NCI-H460 (cell line): ENCODE data around the gene ARHGAP26. TPM values are rescaled to one million over a fixed set of nuclear protein-coding genes. Genes with fewer than 3 reads are reported as not detected.
"Not testable (repeated sequence)": the region's sequence is repeated elsewhere in the genome, so short reads cannot be mapped to it uniquely, and the experiment has no call there.

ENCODE experiments used
- DNase-seq: peaks from one replicate; pipeline ENCODE4 v3.0.0-alpha.2; 2016; ENCODE audit warnings: low read depth; ENCODE audit errors: extremely low read depth
- total RNA-seq: library from RNA; depleted of rRNA; stranded (reverse); fragments of >200 nt; shearing (Covaris generic); gene quantifications from 2 replicates; pipeline ENCODE4 v1.2.3, GENCODE V29; 2014

ARHGAP26 gene
- total RNA-seq, 1 experiment from 2014 or later = 3.9 TPM

GRCh38 chr5:142922223-142922952 lies 152.2 kb downstream of the ARHGAP26 start:
- DNase-seq = peak; percentile 38

GRCh38 chr5:142924135-142924883 lies 154.1 kb downstream of the ARHGAP26 start:
- peak; percentile 11 for DNase-seq

GRCh38 chr5:142925795-142926194 lies 155.6 kb downstream of the ARHGAP26 start:
- no peak for DNase-seq

- DNase-seq = no peak
Observed at GRCh38 chr5:142926549-142926948, 156.4 kb downstream of the ARHGAP26 start.

- not testable (repeated sequence) for DNase-seq
Observed at GRCh38 chr5:142928999-142929398, 158.8 kb downstream of the ARHGAP26 start.

- no peak for DNase-seq
Observed at GRCh38 chr5:142929587-142929986, 159.4 kb downstream of the ARHGAP26 start.

- no peak for DNase-seq
Observed at GRCh38 chr5:142930395-142931110, 160.4 kb downstream of the ARHGAP26 start.

GRCh38 chr5:142931896-142932686 lies 161.9 kb downstream of the ARHGAP26 start:
- no peak for DNase-seq

GRCh38 chr5:142934051-142934762 lies 164.0 kb downstream of the ARHGAP26 start:
- DNase-seq = no peak

- DNase-seq = no peak
Observed at GRCh38 chr5:142935014-142935413, 164.8 kb downstream of the ARHGAP26 start.

GRCh38 chr5:142937374-142937773 lies 167.2 kb downstream of the ARHGAP26 start:
- DNase-seq = no peak

GRCh38 chr5:142938266-142938880 lies 168.2 kb downstream of the ARHGAP26 start:
- DNase-seq = no peak

GRCh38 chr5:142939006-142939405 lies 168.8 kb downstream of the ARHGAP26 start:
- DNase-seq = no peak

- no peak for DNase-seq
Observed at GRCh38 chr5:142939884-142940283, 169.7 kb downstream of the ARHGAP26 start.

GRCh38 chr5:142941245-142941644 lies 171.1 kb downstream of the ARHGAP26 start:
- DNase-seq = no peak

GRCh38 chr5:142942901-142943300 lies 172.7 kb downstream of the ARHGAP26 start:
- DNase-seq = no peak

- no peak for DNase-seq
Observed at GRCh38 chr5:142944140-142944539, 174.0 kb downstream of the ARHGAP26 start.

GRCh38 chr5:142945321-142945720 lies 175.1 kb downstream of the ARHGAP26 start:
- DNase-seq = no peak

GRCh38 chr5:142945845-142946244 lies 175.7 kb downstream of the ARHGAP26 start:
- no peak for DNase-seq
